Mesenchymal stem cell (in vitro differentiated cells and primary cell): ENCODE results near the gene ZNF451.

Experiments
- DNase-seq: peaks from one replicate; pipeline ENCODE4 v3.0.0-alpha.2; 2013
- H2AFZ ChIP-seq: one replicate; pipeline ENCODE4 v1.6.1; 2013; ENCODE audit warnings: low read depth, mild to moderate bottlenecking, control low read depth, inconsistent platforms, low read length, moderate library complexity
- H2AK5ac ChIP-seq: 2 replicates; pipeline ENCODE4 v1.6.1; 2013; ENCODE audit warnings: low read length, moderate library complexity, mild to moderate bottlenecking, inconsistent platforms; ENCODE audit not compliant: severe bottlenecking
- H2BK120ac ChIP-seq: one replicate; pipeline ENCODE4 v1.6.1; 2013; ENCODE audit warnings: low read depth, mild to moderate bottlenecking, inconsistent platforms, low read length, moderate library complexity
- H2BK12ac ChIP-seq, 2 experiments: one replicate each; pipeline ENCODE4 v1.6.1; 2013; ENCODE audit warnings: inconsistent platforms in 2 of 2, low read length in 2 of 2, mild to moderate bottlenecking in 2 of 2, moderate library complexity in 2 of 2, control low read depth in 1 of 2
- H2BK15ac ChIP-seq: one replicate; pipeline ENCODE4 v1.6.1; 2013; ENCODE audit warnings: mild to moderate bottlenecking, low read depth, inconsistent platforms; ENCODE audit not compliant: poor library complexity, severe bottlenecking
- H2BK5ac ChIP-seq: 2 replicates; pipeline ENCODE4 v1.6.1; 2013; ENCODE audit warnings: low read depth, mild to moderate bottlenecking, low read length, control low read depth, inconsistent platforms; ENCODE audit not compliant: poor library complexity, severe bottlenecking
- H3K14ac ChIP-seq, 2 experiments: one replicate each; pipeline ENCODE4 v1.6.1; 2013; ENCODE audit warnings: inconsistent platforms in 2 of 2, low read length in 2 of 2, control low read depth in 1 of 2, mild to moderate bottlenecking in 1 of 2, moderate library complexity in 1 of 2
- H3K18ac ChIP-seq, 2 experiments: one replicate each; pipeline ENCODE4 v1.6.1; 2013; ENCODE audit warnings: inconsistent platforms in 2 of 2, low read length in 2 of 2, control low read depth in 1 of 2, low read depth in 1 of 2, mild to moderate bottlenecking in 1 of 2
- H3K23ac ChIP-seq, 2 experiments: one replicate each; pipeline ENCODE4 v1.6.1; 2013; ENCODE audit warnings: inconsistent platforms in 2 of 2, low read length in 2 of 2, mild to moderate bottlenecking in 2 of 2, moderate library complexity in 2 of 2, control low read depth in 1 of 2
- H3K27ac ChIP-seq: 2 replicates; pipeline ENCODE4 v1.5.1; 2013; ENCODE audit warnings: mild to moderate bottlenecking, moderate library complexity, low read length, control low read depth, inconsistent platforms; ENCODE audit not compliant: poor library complexity, severe bottlenecking
- H3K27me3 ChIP-seq, 2 experiments: 2 replicates each; pipeline versions ENCODE4 v1.6.1 to v1.7.0; 2013; ENCODE audit warnings: low read length in 2 of 2, mild to moderate bottlenecking in 2 of 2, moderate library complexity in 2 of 2, control low read depth in 1 of 2, inconsistent platforms in 1 of 2; ENCODE audit not compliant: control insufficient read depth in 1 of 2, insufficient read depth in 1 of 2
- H3K36me3 ChIP-seq, 2 experiments: 2 replicates each; pipeline versions ENCODE4 v1.6.1 to v1.7.0; 2013; ENCODE audit warnings: low read length in 2 of 2, control low read depth in 1 of 2, inconsistent platforms in 1 of 2, low read depth in 1 of 2, mild to moderate bottlenecking in 1 of 2; ENCODE audit not compliant: insufficient read depth in 2 of 2, control insufficient read depth in 1 of 2
- H3K4ac ChIP-seq, 2 experiments: one replicate each; pipeline ENCODE4 v1.6.1; 2013; ENCODE audit warnings: inconsistent platforms in 2 of 2, low read length in 2 of 2, mild to moderate bottlenecking in 2 of 2, moderate library complexity in 2 of 2, control low read depth in 1 of 2, low read depth in 1 of 2
- H3K4me1 ChIP-seq: 2 replicates; pipeline ENCODE4 v1.6.1; 2013; ENCODE audit warnings: low read depth, low read length, control low read depth; ENCODE audit not compliant: control insufficient read depth, insufficient read depth
- H3K4me2 ChIP-seq: 2 replicates; pipeline ENCODE4 v1.6.1; 2013; ENCODE audit warnings: low read length, mild to moderate bottlenecking, inconsistent platforms; ENCODE audit not compliant: poor library complexity, severe bottlenecking
- H3K4me3 ChIP-seq, 2 experiments: 2 replicates each; pipeline versions ENCODE4 v1.5.1 to v1.7.0; 2013; ENCODE audit warnings: low read length in 2 of 2, mild to moderate bottlenecking in 2 of 2, control low read depth in 1 of 2, low read depth in 1 of 2; ENCODE audit not compliant: insufficient read depth in 1 of 2
- H3K79me1 ChIP-seq: replicated peaks from 2 replicates; pipeline ENCODE4 v1.6.1; 2013; ENCODE audit warnings: mild to moderate bottlenecking, control low read depth, low read length, inconsistent platforms; ENCODE audit not compliant: poor library complexity, severe bottlenecking
- H3K9ac ChIP-seq: 2 replicates; pipeline ENCODE4 v1.7.0; 2013; ENCODE audit warnings: mild to moderate bottlenecking, low read length, moderate library complexity
- H3K9me3 ChIP-seq: 2 replicates; pipeline ENCODE4 v1.7.0; 2013; ENCODE audit warnings: mild to moderate bottlenecking, low read length; ENCODE audit not compliant: control insufficient read depth
- H4K8ac ChIP-seq: one replicate; pipeline ENCODE4 v1.6.1; 2013; ENCODE audit warnings: inconsistent platforms, mild to moderate bottlenecking, low read length, moderate library complexity
- H4K91ac ChIP-seq: one replicate; pipeline ENCODE4 v1.6.1; 2013; ENCODE audit warnings: mild to moderate bottlenecking, low read length, inconsistent platforms
- WGBS: methylation state at CpG from one replicate; pipeline ENCODE4 v1.1.7; 2013; ENCODE audit warnings: mixed read lengths; 5-methylcytosine and 5-hydroxymethylcytosine counted together

The ZNF451 gene

GRCh38 chr6:57177545-57178265, 87.7 kb downstream of the ZNF451 start:
- Histone ChIP-seq H2BK5ac (no peak overlapping the region), H3K27me3 (no peaks in the 10 kb centered on the region), H3K4me3 (peak overlapping the region in 1 of 2 experiments; percentile 71), H2BK120ac (no peak overlapping the region), H3K23ac (no peak overlapping the region), H3K4me1 (no peaks in the 10 kb centered on the region), H3K36me3 (peaks cover 7 to 56% of the 10 kb centered on the region in 2 experiments), H3K9ac (peak overlapping the region; percentile 88), H3K4me2 (no peak overlapping the region), H2BK15ac (no peak overlapping the region), H2BK12ac (no peak overlapping the region), H3K79me1 (no peaks in the 10 kb centered on the region), H4K8ac (no peak overlapping the region), H3K18ac (no peak overlapping the region), H2AK5ac (no peak overlapping the region), H3K14ac (no peak overlapping the region), H3K27ac (no peak overlapping the region), H3K9me3 (no peaks in the 10 kb centered on the region), H3K4ac (no peak overlapping the region), H2AFZ (no peak overlapping the region), H4K91ac (no peak overlapping the region)
- DNase-seq = no peak
- WGBS = 96% methylated on average over 11 of the region's 11 CpGs

GRCh38 chr6:57180596-57180995, 90.6 kb downstream of the ZNF451 start:
- H3K4me3 ChIP-seq = no peak overlapping the region
- no peak overlapping the region for H2AK5ac ChIP-seq
- no peak overlapping the region for H2BK12ac ChIP-seq
- H2BK120ac ChIP-seq = no peak overlapping the region
- no peaks in the 10 kb centered on the region for H3K9me3 ChIP-seq
- no peak overlapping the region for H3K18ac ChIP-seq
- H2BK5ac ChIP-seq = no peak overlapping the region
- H3K23ac ChIP-seq = no peak overlapping the region
- no peak overlapping the region for H3K9ac ChIP-seq
- no peak overlapping the region for H4K91ac ChIP-seq
- peaks cover 7% of the 10 kb centered on the region for H3K79me1 ChIP-seq
- no peak overlapping the region for H4K8ac ChIP-seq
- H3K14ac ChIP-seq = no peak overlapping the region
- no peak overlapping the region for H2AFZ ChIP-seq
- no peaks in the 10 kb centered on the region for H3K27me3 ChIP-seq
- DNase-seq = no peak
- H3K4me2 ChIP-seq = no peak overlapping the region
- H3K4me1 ChIP-seq = no peaks in the 10 kb centered on the region
- peaks cover 10 to 76% of the 10 kb centered on the region in 2 experiments for H3K36me3 ChIP-seq
- no peak overlapping the region for H3K27ac ChIP-seq
- WGBS = 71% methylated on average over 1 of the region's 3 CpGs
- H3K4ac ChIP-seq = no peak overlapping the region
- no peak overlapping the region for H2BK15ac ChIP-seq

GRCh38 chr6:57182017-57182432, 92.0 kb downstream of the ZNF451 start:
- Histone ChIP-seq H3K9ac (no peak overlapping the region), H2BK12ac (no peak overlapping the region), H3K14ac (no peak overlapping the region), H4K91ac (no peak overlapping the region), H3K4ac (no peak overlapping the region), H3K27me3 (no peaks in the 10 kb centered on the region), H2AK5ac (no peak overlapping the region), H4K8ac (no peak overlapping the region), H3K79me1 (peaks cover 10% of the 10 kb centered on the region), H3K4me3 (no peak overlapping the region), H3K36me3 (peaks cover 10 to 77% of the 10 kb centered on the region in 2 experiments), H3K4me2 (no peak overlapping the region), H3K18ac (no peak overlapping the region), H3K27ac (no peak overlapping the region), H3K23ac (no peak overlapping the region), H2BK15ac (no peak overlapping the region), H2BK120ac (no peak overlapping the region), H2BK5ac (no peak overlapping the region), H3K9me3 (no peaks in the 10 kb centered on the region), H2AFZ (no peak overlapping the region), H3K4me1 (no peaks in the 10 kb centered on the region)
- 66% methylated on average over 2 of the region's 2 CpGs for WGBS
- peak; percentile 32 for DNase-seq

GRCh38 chr6:57183336-57183735, 93.3 kb downstream of the ZNF451 start:
- 100% methylated on average over 2 of the region's 2 CpGs for WGBS

More at GRCh38 chr6:57183336-57183735, 93.3 kb downstream of the ZNF451 start:
- H3K4ac ChIP-seq = no peak overlapping the region
- H3K9ac ChIP-seq = no peak overlapping the region
- H2BK15ac ChIP-seq = no peak overlapping the region
- H3K27ac ChIP-seq = no peak overlapping the region
- H3K18ac ChIP-seq = no peak overlapping the region
- no peak overlapping the region for H2AFZ ChIP-seq
- no peak overlapping the region for H3K4me3 ChIP-seq
- H3K4me1 ChIP-seq = no peaks in the 10 kb centered on the region
- H2BK5ac ChIP-seq = no peak overlapping the region
- H3K14ac ChIP-seq = no peak overlapping the region
- no peak overlapping the region for H2AK5ac ChIP-seq
- DNase-seq = no peak
- peaks cover 10 to 90% of the 10 kb centered on the region in 2 experiments for H3K36me3 ChIP-seq
- H3K9me3 ChIP-seq = no peaks in the 10 kb centered on the region
- no peak overlapping the region for H3K23ac ChIP-seq
- no peaks in the 10 kb centered on the region for H3K27me3 ChIP-seq
- H2BK120ac ChIP-seq = no peak overlapping the region
- peaks cover 10% of the 10 kb centered on the region for H3K79me1 ChIP-seq
- H4K8ac ChIP-seq = no peak overlapping the region
- no peak overlapping the region for H4K91ac ChIP-seq
- H2BK12ac ChIP-seq = no peak overlapping the region
- no peak overlapping the region for H3K4me2 ChIP-seq
